GM21737 (cell line): ENCODE measurements around the gene DEGS2.
"Not testable (repeated sequence)": the region's sequence is repeated elsewhere in the genome, so short reads cannot be mapped to it uniquely, and the experiment has no call there.

Source experiments
- ATAC-seq: cut with Tn5 transposase; IDR thresholded peaks from one replicate; pipeline ENCODE4 v1.9.1; 2021; ENCODE audit warnings: mild to moderate bottlenecking, moderate library complexity; ENCODE audit not compliant: unreplicated experiment

DEGS2 gene

GRCh38 chr14:100159094-100159864 lies at the start of gene DEGS2:
TSS of gene DEGS2 (minus strand) at chr14:100159645. CDS start at chr14:100159587, 58 bp downstream.
- ATAC-seq: peak; percentile 56

- ATAC-seq: not testable (repeated sequence)
Measured at GRCh38 chr14:100208136-100208535, 48.7 kb upstream of the DEGS2 start.

GRCh38 chr14:100207588-100207987 lies 48.1 kb upstream of the DEGS2 start:
- not testable (repeated sequence) for ATAC-seq

- not testable (repeated sequence) for ATAC-seq
Measured at GRCh38 chr14:100204835-100205167, 45.4 kb upstream of the DEGS2 start.

GRCh38 chr14:100203962-100204834 lies 44.8 kb upstream of the DEGS2 start:
- ATAC-seq: no peak

GRCh38 chr14:100203146-100203545 lies 43.7 kb upstream of the DEGS2 start:
- no peak for ATAC-seq

- no peak for ATAC-seq
Measured at GRCh38 chr14:100202712-100203111, 43.3 kb upstream of the DEGS2 start.

GRCh38 chr14:100201701-100202100 lies 42.3 kb upstream of the DEGS2 start:
- ATAC-seq: no peak

GRCh38 chr14:100200311-100200710 lies 40.9 kb upstream of the DEGS2 start:
- ATAC-seq: no peak

GRCh38 chr14:100199240-100199860 lies 39.9 kb upstream of the DEGS2 start:
- ATAC-seq: no peak

GRCh38 chr14:100193417-100194357 lies 34.2 kb upstream of the DEGS2 start:
- ATAC-seq: no peak

- peak; percentile 98 for ATAC-seq
Measured at GRCh38 chr14:100192672-100193416, 33.4 kb upstream of the DEGS2 start.

GRCh38 chr14:100192250-100192671 lies 32.8 kb upstream of the DEGS2 start:
- ATAC-seq: no peak

GRCh38 chr14:100191584-100192249 lies 32.3 kb upstream of the DEGS2 start:
- no peak for ATAC-seq

- no peak for ATAC-seq
Measured at GRCh38 chr14:100190126-100190525, 30.7 kb upstream of the DEGS2 start.

- ATAC-seq: no peak
Measured at GRCh38 chr14:100188392-100189030, 29.1 kb upstream of the DEGS2 start.

- no peak for ATAC-seq
Measured at GRCh38 chr14:100187247-100187833, 27.9 kb upstream of the DEGS2 start.

- ATAC-seq: not testable (repeated sequence)
Measured at GRCh38 chr14:100181876-100182551, 22.6 kb upstream of the DEGS2 start.
